ENCODE results near the gene IFITM5.
"Not testable (repeated sequence)": the region's sequence is repeated elsewhere in the genome, so short reads cannot be mapped to it uniquely, and the experiment has no call there.

Gene IFITM5

DNA sequence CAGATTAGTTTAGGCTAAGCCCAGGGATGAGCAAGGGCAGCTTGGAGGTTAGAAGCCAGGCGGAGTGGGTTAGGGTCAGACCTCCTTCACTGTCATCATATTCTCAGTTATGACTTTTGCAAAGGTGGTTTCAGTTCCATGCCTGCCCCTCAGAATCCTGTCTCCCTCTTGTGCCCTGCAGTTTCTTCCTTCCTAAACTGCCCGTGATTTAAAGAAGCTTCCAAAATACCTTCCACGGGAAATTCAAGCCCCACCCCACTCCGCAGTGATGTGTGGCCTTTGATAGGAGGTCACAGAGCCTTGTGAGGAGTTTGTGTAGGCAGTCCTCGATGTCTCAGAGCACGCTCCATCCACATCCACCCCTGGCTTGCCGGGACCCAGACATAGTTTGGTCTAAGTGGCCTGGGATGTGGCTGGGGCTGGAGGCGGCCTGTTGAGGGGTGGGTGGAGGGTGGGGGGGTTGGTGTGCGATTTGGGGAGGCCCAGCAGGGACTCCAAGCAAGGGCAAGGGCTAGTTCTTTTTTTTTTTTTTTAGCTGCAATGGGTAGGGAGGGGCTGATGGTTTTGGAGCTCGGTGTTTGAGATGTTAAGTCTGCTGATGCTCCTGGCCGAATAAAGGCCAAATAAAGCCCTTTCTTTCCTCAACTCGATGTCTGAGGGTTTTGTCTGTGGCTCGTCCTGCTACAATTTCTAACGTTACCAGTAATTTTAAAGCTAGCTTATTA, 12.9 kb upstream of the IFITM5 start:
- DNase-seq (ENCODE audit: low read depth in 2 of 2): no peak

DNA sequence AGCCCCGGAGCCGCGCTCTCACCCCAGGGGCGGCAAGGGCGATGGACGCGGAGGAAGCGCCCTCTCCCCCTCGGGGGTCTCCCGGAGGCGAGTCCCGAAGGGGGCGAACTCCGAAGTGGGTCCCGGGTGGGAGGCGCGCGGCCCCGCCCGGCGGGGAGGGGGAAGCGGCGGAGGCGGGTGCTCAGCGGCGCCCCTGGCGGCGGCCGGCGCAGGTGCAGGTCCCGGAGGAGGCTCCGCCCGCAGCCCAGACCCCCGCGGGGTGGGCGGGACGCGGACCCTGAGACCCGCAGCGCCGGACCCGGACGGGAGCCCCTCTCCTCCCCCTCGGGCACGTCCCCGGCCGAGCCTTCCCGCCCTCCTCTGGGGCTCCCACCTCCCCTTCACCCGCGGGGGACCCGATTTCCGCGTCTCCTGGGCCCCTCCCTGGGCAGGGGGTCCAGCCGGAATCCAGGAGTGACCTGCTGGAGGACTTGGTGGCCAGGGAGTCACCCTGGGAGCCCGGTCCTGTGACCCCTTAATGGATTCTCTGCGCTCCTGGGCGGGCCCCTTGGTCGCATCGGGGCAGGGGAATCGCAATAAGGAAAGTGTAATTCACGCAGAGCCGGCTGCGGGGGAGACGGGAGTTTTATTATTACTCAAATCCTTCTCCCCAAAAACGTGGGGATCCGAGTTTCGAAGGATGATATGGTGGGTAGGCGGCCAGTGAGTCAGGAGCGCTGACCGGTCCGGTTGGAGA, 11.9 kb upstream of the IFITM5 start:
- not testable (repeated sequence) for DNase-seq (ENCODE audit: low read depth in 2 of 2)

DNA sequence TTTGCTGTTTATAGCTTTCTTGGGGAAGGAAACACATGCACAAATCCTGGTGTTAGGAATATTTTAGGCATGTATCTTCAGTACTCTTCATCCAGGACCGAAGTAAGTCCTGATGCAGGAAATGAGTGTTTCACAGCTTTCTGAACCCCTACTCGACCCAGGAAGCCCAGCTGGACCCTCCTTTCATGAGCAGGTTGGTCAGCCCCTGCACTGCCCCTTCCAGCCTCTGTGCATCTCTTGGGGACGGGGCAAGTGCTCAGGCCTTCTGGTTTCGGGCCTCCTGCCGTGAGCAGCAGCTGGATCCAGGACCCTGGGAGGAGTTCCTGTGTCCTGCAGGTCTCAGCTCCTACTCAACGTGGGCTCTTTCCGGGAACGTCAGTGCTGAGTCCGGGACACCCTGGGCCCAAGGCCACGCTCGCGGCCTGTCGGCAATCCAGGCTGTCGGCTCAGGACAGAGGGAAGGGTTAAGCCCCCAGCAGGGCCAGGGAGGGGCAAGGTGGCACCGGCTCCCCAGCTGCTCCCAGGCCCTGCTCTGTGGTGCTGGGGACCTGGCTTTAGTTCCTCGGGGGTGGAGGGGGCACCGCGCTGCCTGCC, 10.8 kb upstream of the IFITM5 start:
- not testable (repeated sequence) for DNase-seq (ENCODE audit: low read depth in 2 of 2)

DNA sequence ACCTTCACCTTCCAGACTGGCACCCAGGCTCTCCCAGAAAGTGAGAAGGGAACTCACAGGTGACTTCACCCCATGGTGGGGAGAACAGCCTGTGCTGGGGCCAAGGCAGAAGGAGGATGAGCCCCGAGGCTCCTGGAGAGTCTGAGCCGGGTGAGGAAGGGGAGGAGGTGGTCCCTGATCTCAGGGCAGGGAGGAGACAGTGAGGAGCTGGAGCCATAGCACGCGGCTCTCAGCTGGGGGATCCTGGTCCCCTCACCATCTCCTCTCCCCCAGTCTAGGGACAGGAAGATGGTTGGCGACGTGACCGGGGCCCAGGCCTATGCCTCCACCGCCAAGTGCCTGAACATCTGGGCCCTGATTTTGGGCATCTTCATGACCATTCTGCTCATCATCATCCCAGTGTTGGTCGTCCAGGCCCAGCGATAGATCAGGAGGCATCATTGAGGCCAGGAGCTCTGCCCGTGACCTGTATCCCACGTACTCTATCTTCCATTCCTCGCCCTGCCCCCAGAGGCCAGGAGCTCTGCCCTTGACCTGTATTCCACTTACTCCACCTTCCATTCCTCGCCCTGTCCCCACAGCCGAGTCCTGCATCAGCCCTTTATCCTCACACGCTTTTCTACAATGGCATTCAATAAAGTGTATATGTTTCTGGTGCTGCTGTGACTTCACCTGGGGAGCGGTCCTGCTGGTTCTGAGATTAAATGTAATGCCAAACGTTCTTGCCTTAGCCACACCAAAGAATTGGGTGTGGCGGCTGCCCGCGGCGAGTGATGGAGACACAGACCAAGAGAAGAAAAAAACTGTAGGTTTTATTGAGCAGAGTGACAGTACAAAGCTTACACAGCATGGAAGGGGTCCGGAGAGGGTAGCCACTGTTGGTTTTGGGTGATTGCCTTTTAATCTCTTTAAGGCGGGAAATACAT, 9.7 kb upstream of the IFITM5 start:
- not testable (repeated sequence) for DNase-seq (ENCODE audit: low read depth in 2 of 2)

DNA sequence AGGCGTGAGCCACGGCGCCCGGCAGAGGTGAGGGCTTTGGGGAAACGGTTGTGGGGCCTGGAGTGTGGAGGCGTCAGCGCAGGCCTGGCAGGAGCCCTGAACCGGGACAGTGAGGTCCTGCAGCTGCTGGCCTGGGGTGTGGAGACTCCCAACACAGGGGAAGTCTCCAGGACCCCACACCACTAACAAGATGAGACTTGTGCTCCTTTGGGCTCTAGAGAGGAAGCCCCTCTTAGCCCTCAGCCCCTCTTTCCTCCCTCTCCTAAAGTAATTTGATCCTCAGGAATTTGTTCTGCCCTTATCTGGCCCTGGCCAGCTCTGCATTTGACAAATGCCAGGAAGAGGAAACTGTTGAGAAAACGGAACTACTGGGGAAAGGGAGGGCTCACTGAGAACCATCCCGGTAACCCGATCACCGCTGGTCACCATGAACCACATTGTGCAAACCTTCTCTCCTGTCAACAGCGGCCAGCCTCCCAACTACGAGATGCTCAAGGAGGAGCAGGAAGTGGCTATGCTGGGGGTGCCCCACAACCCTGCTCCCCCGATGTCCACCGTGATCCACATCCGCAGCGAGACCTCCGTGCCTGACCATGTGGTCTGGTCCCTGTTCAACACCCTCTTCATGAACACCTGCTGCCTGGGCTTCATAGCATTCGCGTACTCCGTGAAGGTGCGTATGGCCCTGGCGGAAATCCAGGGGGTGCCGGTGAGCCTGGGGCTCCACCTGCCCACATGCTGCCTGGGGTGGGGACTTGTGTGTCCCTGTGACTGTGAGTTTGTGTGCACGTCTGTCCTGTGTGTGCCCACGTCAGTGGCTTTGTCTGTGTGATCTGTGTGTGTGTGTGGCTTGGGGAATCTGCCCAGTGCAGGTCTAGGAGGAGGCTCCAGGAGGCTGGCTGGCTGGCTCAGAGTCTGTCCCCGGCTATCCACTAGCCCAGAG, 8.7 kb upstream of the IFITM5 start, which contains the start of gene IFITM2:
Gene IFITM2 (plus strand): TSS at position 51 of the 943 bp plus-strand sequence. CDS start 377 bp downstream, at position 428.
- DNase-seq (ENCODE audit: low read depth in 2 of 2): not testable (repeated sequence)

DNA sequence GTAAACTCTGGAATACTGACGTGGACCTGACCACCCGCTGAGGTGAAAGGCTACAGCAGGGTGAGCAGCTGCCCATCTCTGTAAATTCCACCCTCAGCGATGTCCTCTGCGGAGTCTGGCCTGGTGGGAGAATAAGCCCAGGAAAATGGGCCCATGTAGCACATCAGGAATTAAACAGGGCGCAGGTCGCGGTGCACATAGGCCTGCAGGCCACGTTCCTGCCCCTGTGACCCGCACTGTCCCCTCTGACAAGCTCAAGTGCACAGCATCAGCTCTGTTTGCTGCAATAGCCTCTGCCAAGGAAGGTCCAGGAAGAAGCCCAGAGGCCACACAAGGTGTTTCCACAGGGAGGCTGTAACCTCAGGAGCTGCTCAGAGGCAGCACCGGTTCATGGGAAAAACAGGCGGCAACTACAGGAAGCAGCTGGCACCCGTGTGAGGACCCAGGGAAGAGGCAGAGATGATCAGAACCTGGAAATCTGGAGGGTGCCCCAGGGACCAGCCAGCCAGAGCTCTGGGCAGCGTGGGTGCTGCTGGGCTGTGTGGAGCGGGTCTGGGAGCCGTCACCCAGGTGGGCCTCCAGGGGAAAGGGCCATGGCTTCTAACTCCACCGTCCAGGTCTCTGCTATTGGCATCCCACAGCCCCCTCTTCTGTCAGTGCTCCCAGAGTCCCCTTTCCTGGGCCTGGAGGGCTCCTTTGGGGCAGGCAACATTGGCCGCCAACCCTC, 7.5 kb upstream of the IFITM5 start:
- DNase-seq (ENCODE audit: low read depth in 2 of 2): no peak

DNA sequence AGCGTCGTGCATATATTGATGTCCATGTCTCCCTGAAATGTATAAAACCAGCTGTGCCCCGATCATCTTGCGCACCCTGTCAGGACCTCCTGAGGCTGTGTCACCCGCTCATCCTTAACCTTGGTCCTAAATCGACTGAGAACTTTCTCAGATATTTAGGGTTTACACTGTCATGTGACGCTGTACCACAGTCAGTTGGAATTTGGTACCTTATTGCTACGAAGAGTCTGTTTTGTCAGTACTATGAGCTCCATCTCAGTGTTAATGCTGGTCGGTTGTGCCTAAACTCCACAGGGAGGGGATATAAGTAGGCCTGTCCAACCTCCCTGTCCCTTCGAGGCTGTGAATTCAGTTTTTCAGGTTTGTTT, 6.5 kb upstream of the IFITM5 start:
- DNase-seq (ENCODE audit: low read depth in 2 of 2): no peak

DNA sequence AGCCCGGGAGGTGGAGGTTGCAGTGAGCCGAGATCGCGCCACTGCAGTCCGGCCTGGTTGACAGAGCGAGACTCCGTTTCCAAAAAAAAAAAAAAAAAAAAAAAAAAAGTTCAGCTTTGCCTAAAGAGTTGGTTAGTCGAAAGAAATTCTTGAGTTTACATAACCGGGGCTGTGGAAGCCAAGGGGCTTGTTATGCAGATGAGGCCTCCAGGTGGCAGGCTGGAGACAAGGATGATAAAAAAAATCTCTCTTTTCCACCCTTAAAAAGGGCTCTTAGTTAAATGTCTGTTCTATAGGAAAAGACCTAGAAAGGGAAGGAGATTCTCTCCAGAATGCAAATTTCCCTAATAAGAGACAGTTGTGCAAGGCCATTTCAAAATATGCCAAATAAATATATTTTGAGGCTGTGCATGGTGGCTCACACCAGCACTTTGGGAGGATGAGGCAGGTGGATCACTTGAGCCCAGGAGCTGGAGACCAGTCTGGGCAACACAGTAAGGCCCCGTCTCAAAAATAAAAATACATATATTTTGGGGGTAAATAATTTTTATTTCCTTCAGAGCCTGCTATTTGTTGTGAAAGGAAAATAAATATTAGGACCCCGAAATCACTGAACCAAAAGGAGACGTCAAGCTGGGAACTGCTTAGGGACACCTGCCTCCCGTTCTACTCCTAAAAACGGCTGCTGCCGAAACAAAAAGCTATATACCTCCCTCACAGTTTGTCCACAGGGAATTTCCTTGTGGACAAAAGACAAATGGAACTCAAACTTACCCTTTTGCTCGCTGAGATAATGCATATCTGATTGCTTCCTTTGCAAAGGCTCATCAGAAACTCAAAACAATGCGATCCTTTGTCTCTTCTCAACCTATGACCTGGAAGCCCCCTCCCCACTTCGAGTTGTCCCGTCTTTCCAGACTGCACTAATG, 5.9 kb upstream of the IFITM5 start:
- DNase-seq (ENCODE audit: low read depth in 2 of 2): no peak

DNA sequence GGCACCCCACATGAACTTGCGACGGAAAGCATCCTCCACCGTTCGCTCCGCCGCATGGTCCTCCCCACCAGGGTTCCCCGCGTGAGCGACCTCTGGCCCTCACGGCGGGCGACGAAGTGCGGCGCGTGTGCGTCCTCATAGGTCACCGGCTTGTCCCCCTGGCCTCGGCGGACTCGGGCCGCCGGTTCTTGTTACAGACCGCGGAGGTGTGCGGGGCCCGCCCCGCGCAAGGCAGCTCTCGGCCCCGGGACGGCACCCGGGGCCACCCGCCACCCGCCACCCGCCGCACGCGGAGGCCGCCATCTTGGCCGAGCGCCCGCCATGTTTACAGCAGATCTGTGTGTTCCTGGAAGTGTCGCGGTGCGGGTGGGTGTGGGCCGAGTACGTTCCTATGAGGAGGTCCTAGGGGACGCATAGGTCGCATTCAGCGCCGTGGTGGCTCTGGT, 4.8 kb upstream of the IFITM5 start:
- DNase-seq (ENCODE audit: low read depth in 2 of 2): no peak

DNA sequence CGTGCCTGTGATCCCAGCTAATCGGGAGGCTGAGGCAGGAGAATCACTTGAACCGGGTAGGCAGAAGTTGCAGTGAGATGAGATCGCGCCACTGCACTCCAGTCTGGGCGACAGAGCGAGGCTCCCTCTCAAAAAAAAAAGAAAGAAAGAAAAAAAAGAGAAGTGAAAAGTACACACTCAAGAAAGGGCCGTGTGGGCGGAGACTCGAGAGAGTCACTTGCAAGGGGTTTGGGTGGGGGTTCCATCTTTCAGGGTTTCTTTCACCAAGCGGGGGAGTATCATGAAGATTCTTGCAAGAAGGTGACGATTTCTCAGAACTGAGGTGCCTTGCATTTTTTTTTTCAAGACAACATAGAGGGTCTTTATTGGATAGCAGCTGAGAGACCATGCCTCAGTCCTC, 4.0 kb upstream of the IFITM5 start:
- no peak for DNase-seq (ENCODE audit: low read depth in 2 of 2)

DNA sequence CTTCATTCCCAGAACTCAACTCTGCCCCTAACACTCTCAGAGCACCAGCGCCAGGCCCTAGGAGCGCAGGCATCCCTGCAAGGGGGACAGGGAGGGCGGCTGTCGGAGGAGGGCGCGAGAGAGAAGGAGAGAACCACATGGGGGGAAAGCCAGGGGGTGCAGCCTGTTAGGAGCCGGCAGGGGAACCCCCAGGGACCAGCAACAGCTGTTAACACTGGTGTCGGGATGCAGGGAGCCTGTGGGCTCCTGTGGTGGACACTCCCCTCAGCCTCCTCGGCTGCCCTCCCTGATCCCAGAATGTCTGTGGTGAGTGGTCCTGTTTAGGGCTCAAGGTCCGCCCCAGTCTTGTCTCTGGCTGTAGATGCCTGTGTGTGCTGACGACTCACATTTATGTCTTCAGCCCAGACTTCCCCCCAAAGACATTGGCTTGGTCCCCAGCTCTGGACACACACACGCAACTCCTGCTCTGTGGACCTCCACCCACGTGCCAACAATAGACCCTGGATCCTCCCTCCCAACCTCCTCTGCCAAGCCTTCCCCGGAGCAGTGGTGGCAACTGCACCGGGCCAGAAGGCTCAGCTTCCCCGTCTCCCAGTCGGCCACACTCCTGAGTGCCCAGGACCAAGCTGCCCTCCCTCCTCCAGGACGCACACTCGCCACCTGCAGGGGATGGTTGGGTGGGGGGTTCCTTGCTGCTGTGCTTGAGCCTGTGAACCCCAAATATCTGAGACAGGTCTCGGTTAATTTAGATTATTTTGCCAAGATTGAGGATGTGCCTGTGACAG, 817 bp upstream of the IFITM5 start:
- DNase-seq (ENCODE audit: low read depth in 2 of 2): no peak

DNA sequence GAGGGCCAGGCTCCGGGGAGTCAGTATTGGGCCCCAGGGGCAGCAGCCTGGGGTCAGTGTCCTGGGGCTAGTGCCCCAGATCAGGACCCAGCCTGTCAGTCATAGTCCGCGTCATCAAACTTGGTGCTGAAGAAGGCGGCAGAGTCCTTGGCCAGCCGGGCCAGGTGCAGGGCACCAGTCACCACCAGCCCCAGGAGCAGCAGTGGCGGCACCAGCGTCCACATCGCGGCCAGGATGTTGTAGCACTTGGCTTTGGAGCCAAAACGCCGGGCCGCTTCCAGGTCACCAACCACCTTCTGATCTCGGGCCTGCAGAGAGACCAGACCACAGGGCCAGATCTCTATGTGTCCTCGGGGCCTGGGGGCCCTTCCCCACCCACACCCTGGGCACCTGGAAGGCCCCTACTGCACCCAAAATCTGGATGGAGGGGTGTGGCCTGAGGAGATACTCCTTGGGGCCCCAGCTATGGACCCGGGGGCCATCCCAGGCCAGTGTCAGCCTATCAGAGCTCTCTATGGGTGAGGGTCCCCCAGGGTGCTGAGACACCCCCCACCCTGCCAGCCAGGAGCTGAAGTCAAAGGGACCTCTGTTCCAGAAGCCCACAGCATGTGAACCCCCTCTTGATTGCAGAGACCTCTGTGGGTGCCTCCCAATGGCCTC, 790 bp downstream of the IFITM5 start:
- no peak for DNase-seq (ENCODE audit: low read depth in 2 of 2)

DNA sequence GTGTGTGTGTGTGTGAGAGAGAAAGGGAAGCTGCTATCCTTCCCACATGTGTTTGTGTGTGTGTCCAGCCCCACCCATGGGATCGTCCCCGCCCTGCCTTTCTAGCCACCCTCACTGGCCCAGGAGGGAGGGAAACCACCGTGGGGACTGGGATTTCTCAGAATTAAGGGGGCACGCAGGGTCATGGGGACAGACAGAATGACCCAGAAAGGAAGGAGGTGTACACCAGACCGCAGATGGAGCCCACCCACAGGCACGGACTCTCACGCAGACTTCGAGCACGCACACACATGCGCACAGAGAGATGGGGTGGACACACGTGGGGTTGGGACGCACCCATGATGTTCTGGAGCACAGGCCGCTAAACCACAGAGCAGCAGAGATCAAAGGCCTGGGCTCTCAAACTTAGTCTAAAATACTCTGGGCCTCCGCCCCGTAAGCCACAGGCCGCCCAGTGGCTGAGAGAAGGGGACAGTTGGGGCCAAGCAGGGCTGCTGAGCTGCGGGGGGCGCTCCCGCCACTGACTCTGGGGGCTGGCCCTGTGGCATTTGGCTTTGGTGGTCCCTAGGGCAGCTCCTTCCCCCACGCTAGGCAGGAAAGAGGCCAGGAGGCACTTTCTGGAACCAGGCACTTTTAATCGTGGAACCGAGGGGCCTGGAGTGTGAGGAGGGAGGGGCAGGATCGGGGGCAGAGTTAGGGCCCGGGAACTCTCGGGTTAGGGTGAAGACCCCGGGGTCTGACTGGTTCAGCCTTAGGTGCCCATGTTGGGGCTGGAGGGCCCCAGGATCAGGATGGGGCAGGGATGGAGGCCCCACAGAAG, 1.5 kb downstream of the IFITM5 start:
- no peak for DNase-seq (ENCODE audit: low read depth in 2 of 2)

DNA sequence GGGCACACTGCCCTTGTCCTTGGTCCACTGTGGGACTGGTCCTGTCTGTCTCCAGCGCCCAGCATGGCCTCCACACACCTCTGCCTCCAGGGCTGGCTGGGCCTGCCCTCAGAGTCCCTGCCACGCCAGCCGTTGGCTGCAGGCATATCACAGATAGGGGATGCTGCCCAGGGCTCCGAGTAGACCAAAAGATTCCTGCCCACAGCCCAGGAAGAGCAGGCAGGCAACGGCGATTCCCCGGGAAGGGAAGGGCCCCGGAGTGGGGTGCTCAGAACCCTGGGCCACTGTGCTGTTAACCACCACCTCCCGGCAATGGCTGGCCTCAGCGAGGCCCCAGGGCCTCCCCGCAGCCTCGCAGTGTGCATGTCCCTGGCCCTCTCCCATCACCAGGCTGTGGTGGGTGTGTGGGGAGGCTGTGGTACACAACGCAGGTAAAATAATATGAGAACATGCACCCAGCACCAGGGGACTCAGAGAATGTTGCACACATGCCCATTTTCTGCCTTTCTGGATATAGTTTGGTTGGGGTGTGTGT, 2.2 kb downstream of the IFITM5 start:
- no peak for DNase-seq (ENCODE audit: low read depth in 2 of 2)

DNA sequence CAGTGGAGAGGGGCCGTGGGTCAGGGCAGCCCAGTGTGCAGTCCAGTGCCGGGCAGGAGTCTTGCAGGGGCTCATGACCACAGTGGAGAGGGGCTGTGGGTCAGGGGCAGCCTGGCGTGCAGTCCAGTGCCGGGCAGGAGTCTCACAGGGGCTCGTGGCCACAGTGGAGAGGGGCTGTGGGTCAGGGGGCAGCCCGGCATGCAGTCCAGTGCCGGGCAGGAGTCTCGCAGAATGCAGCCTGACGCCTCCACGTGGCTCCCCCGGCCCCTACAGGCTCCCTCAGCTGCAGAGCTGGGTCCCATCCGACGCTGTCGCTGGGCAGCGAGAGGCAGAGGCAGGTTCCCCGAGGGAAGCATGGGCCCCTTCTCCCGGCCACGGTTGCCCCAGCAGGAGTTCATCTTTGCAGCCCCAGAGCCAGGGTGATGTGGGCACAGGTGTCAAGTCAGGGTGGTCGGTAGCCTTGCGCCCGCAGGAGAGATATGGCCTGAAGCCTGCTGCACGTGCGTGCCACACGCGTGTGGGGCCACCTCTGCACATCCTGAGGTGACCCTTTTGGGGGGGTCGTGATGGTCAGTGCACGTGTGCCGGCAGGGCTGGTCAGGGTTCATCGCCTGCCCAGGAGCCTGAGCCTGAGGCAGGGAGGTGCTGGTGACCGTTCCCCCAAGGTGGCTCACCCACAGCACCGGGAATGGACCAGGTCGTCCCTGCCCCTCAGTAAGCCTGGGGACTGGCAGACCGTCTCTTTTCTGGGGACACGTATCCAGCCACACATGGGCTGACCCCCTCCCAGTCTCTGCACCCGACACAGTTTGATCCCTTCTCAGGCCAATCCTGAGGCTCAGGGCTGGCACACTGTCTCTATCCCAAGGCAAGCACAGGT, 2.9 kb downstream of the IFITM5 start:
- DNase-seq (ENCODE audit: low read depth in 2 of 2): no peak

Data from stimulated activated CD4-positive, alpha-beta T cell treated with anti-CD3 and anti-CD28 coated beads, Interleukin-1b, Interleukin-23, amount 100 ng/mL, for 1 hour (primary cell).